ENCODE measurements around the gene CIC.

GRCh38 chr19:42293540-42293939 is 24.5 kb downstream of the CIC start:
- TF ChIP-seq TAF1 (IDR thresholded peaks at IDR 0.05; ENCODE audit: low read depth, low read length) (no peak), POLR2A (IDR thresholded peaks at IDR 0.05; ENCODE audit: low read depth, low read length) (no peak), POLR2AphosphoS5 (IDR thresholded peaks at IDR 0.05; ENCODE audit: low read depth, low read length) (no peak)
